LNCAP (cell line): Measurements from ENCODE around the gene LUZP1.

Experiments used
- TF ChIP-seq, protein P1 (sequence below): fragments of 450-650 bp; IDR thresholded peaks from 2 replicates; pipeline ENCODE4 v1.5.1; 2017; ENCODE audit warnings: mild to moderate bottlenecking

The LUZP1 gene

GRCh38 chr1:23179862-23180261 lies 11.2 kb upstream of the LUZP1 start:
- TF ChIP-seq, protein P1, sequence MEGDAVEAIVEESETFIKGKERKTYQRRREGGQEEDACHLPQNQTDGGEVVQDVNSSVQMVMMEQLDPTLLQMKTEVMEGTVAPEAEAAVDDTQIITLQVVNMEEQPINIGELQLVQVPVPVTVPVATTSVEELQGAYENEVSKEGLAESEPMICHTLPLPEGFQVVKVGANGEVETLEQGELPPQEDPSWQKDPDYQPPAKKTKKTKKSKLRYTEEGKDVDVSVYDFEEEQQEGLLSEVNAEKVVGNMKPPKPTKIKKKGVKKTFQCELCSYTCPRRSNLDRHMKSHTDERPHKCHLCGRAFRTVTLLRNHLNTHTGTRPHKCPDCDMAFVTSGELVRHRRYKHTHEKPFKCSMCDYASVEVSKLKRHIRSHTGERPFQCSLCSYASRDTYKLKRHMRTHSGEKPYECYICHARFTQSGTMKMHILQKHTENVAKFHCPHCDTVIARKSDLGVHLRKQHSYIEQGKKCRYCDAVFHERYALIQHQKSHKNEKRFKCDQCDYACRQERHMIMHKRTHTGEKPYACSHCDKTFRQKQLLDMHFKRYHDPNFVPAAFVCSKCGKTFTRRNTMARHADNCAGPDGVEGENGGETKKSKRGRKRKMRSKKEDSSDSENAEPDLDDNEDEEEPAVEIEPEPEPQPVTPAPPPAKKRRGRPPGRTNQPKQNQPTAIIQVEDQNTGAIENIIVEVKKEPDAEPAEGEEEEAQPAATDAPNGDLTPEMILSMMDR: no peak

DNA sequence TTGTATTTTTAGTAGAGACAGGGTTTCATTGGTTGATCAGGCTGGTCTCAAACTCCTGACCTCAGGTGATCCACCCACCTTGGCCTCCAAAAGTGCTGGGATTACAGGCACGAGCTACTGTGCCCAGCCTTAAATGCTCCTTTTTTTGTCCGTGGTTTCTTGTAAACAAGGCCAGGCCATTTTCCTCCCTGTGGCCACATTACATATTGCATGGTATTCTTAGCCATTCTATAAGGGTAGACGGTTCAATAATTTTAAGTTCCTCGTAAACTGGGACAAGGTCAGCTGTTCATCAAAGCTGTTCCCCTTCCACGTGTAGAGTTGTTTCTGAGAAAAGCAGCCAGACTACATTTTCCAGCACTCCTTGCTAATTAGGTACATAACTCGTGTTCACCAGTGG lies 10.3 kb upstream of the LUZP1 start:
- TF ChIP-seq, protein P1: no peak

DNA sequence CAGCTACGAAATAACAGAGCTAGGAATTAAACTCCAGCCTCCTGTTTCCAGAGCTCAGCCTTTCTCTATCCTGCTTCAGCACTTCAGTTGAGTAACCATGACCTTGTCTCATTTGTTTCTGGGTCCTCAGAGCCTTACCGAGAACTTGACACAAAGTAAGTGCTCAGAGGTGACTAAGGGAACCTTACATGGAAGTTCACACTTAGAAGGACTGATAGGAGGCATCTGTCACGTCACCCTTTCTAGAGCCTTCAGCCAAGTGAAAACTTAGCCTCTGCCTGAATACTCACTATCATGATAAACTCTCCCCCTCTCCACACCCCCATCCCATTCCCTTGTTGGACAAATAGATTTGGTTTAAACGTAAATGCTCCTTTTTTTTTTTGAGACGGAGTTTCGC lies 9.8 kb upstream of the LUZP1 start:
- TF ChIP-seq, protein P1: no peak

GRCh38 chr1:23177438-23178380 lies 9.1 kb upstream of the LUZP1 start:
- TF ChIP-seq, protein P1: no peak

DNA sequence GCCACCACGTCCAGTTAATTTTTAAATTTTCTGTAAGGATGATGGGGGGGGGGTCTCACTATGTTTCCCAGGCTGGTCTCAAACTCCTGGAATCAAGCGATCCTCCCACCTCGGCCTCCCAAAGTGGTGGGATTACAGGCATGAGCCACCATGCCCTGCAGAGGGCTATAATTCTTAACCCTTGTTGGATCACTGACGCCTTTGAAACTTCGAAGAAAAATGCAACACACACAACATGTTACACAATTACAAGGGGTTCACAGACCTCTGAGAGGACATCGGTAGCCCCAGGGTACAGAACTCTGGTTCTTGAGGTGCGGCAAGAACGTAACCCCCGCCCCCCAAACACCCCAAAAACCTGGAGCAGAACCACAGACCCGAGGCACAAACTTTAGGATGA lies 8.4 kb upstream of the LUZP1 start:
- TF ChIP-seq, protein P1: no peak

GRCh38 chr1:23174426-23175110 lies 5.9 kb upstream of the LUZP1 start:
- TF ChIP-seq, protein P1: no peak

- TF ChIP-seq, protein P1: no peak
Observed at GRCh38 chr1:23171181-23171755, 2.6 kb upstream of the LUZP1 start.
